HG02870 (cell line): ENCODE measurements around the gene PARP1.
A peak's percentile ranks its signal among the peaks of the same experiment; 100 is the strongest.
"Not testable (repeated sequence)": the region's sequence is repeated elsewhere in the genome, so short reads cannot be mapped to it uniquely, and the experiment has no call there.

Experiments
- ATAC-seq: cut with Tn5 transposase; IDR thresholded peaks from one replicate; pipeline ENCODE4 v1.9.1; 2021; ENCODE audit warnings: mild to moderate bottlenecking, moderate library complexity; ENCODE audit not compliant: unreplicated experiment

The PARP1 gene

GRCh38 chr1:226429858-226430715 is 22.2 kb upstream of the PARP1 start:
- ATAC-seq: no peak

GRCh38 chr1:226428791-226429461 is 21.0 kb upstream of the PARP1 start:
- ATAC-seq: no peak

GRCh38 chr1:226428348-226428747 is 20.5 kb upstream of the PARP1 start:
- ATAC-seq: no peak

GRCh38 chr1:226427131-226427530 is 19.2 kb upstream of the PARP1 start:
- no peak for ATAC-seq

GRCh38 chr1:226426395-226426794 is 18.5 kb upstream of the PARP1 start:
- not testable (repeated sequence) for ATAC-seq

GRCh38 chr1:226425431-226426031 is 17.6 kb upstream of the PARP1 start:
- no peak for ATAC-seq

- no peak for ATAC-seq
Observed at GRCh38 chr1:226425004-226425378, 17.1 kb upstream of the PARP1 start.

- peak; percentile 47 for ATAC-seq
Observed at GRCh38 chr1:226424221-226425003, 16.5 kb upstream of the PARP1 start.

- no peak for ATAC-seq
Observed at GRCh38 chr1:226422478-226422877, 14.6 kb upstream of the PARP1 start.

- no peak for ATAC-seq
Observed at GRCh38 chr1:226420897-226421296, 13.0 kb upstream of the PARP1 start.

- ATAC-seq: no peak
Observed at GRCh38 chr1:226420328-226420727, 12.4 kb upstream of the PARP1 start.

GRCh38 chr1:226419284-226420029 is 11.6 kb upstream of the PARP1 start:
- ATAC-seq: no peak

- ATAC-seq: no peak
Observed at GRCh38 chr1:226417830-226418546, 10.1 kb upstream of the PARP1 start.

GRCh38 chr1:226417350-226417749 is 9.5 kb upstream of the PARP1 start:
- ATAC-seq: no peak

GRCh38 chr1:226414098-226414698 is 6.3 kb upstream of the PARP1 start:
- no peak for ATAC-seq

- no peak for ATAC-seq
Observed at GRCh38 chr1:226411619-226412018, 3.7 kb upstream of the PARP1 start.

GRCh38 chr1:226410958-226411357 is 3.1 kb upstream of the PARP1 start:
- ATAC-seq: no peak

- ATAC-seq: no peak
Observed at GRCh38 chr1:226409392-226409791, 1.5 kb upstream of the PARP1 start.
